D721Med (cell line): Measurements from ENCODE around the gene LCTL.

Experiments
- DNase-seq: peaks from one replicate; pipeline ENCODE4 v3.0.0; 2011; ENCODE audit warnings: low spot score; ENCODE audit not compliant: insufficient read length
- FAIRE-seq: peaks from 2 replicates; lab custom pipeline; 2011; peaks lifted over from hg19 to GRCh38; lab: Jason Lieb, UNC
- TF ChIP-seq, protein P1 (sequence below): IDR thresholded peaks from 2 replicates; pipeline ENCODE4 v1.5.1; 2012; ENCODE audit warnings: mild to moderate bottlenecking, control low read depth; ENCODE audit not compliant: insufficient read depth; ENCODE audit errors: missing control alignments

Gene LCTL

DNA sequence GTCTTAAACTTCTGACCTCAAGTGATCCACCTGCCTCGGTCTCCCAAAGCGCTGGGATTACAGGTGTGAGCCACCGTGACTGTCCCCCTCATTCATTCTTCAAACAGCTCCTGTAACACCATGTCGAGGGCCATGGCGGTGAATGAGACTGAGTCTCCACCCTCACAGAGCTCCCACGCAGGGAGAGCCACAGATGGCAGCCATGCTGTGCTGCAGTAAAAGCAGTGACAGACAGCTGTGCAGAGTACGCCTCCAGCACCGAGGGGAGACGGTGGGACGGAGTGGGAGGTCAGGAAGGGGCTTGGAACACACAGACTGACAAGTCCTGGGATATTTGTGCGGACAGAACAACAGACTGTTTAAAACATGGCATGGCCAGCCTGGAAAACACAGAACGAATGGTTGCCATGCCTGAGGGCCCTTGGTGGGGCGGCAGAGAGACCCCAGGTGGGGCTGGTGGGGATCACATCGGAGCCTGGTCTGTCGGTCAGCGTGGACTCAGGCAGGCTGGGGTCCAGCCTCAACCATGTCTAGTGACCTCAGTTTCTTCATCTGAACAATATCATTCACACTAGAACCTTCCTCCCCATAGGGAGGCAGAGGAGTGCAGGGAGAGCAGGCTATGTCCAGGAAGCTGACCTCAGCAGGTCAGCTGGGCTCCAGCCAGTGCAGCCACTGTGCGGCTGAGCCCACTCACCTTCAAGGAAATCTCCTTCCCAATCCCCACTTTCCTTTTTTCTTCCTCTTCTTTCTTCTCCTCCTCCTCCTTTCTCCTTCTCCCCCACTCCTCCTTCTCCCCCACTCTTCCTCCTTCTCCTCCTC lies 20.6 kb upstream of the LCTL start:
- FAIRE-seq: no peak
- TF ChIP-seq, protein P1, sequence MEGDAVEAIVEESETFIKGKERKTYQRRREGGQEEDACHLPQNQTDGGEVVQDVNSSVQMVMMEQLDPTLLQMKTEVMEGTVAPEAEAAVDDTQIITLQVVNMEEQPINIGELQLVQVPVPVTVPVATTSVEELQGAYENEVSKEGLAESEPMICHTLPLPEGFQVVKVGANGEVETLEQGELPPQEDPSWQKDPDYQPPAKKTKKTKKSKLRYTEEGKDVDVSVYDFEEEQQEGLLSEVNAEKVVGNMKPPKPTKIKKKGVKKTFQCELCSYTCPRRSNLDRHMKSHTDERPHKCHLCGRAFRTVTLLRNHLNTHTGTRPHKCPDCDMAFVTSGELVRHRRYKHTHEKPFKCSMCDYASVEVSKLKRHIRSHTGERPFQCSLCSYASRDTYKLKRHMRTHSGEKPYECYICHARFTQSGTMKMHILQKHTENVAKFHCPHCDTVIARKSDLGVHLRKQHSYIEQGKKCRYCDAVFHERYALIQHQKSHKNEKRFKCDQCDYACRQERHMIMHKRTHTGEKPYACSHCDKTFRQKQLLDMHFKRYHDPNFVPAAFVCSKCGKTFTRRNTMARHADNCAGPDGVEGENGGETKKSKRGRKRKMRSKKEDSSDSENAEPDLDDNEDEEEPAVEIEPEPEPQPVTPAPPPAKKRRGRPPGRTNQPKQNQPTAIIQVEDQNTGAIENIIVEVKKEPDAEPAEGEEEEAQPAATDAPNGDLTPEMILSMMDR: no peak
- DNase-seq: no peak

DNA sequence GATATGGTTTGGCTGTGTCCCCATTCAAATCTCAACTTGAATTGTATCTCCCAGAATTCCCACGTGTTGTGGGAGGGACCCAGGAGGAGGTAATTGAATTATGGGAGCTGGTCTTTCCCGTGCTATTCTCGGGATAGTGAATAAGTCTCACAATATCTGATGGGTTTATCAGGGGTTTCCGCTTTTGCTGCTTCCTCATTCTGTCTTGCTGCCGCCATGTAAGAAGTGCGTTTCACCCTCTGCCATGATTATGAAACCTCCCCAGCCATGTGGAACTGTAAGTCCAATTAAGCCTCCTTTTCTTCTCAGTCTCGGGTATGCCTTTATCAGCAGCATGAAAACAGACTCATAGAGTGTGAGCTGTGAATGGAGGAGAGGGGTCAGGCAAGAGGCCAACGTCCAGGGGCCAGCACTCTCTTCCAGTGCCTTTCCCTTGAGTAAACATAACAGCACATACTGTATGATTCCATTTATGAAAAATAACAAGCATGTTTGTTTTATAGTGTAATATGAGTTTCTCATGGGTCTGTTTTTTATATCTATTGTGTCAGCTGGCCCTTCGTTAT lies 16.3 kb upstream of the LCTL start:
- TF ChIP-seq, protein P1: no peak
- no peak for DNase-seq
- no peak for FAIRE-seq

DNA sequence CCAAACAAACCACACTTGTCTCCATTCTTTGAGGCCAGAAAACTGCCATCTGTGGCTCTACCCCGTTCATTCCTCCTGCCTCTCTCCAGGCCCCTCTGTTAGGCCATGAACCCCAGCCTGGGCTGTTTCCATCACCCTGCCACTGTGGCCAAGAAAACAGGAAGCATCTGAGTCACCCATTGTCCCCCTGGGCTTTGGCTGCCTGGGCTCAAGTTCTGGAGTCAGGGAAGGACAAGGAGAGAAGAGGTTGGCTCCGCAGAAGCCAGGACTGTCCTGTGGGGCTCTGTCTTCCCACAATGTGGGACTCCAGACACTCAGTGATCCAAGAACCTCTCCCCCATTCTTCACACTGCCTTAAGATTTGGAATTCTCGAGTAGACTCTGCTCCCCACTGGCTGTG lies 14.8 kb upstream of the LCTL start:
- DNase-seq (no peak), FAIRE-seq (no peak)
- TF ChIP-seq, protein P1: no peak

DNA sequence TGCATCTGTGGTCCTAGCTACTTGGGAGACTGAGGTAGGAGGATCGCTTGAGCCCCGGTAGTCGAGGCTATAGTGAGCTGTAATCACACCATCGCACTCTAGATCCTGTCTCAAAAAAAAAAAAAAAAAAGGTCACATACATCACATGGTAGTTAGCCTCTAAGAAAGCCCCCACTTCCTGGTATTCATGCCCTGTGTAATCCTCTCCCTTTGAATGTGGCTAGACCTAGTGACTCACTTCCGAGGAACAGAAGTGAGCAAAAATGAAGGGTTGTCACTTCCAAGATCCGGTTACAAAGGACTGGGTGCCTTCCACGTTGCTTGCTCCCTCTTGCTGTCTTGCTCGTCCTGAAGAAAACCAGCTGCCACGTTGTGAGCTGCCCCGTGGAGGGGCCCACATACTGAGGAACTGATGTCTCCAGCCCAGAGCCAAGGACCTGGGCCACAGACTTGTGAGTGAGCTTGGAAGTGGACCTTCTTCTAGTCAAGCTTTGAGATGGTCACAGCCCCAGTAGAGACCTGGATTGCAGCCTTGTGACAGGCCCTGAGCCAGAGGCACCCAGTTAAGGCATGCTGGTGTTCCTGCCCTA lies 12.6 kb upstream of the LCTL start:
- TF ChIP-seq, protein P1: no peak
- FAIRE-seq (no peak), DNase-seq (no peak)

DNA sequence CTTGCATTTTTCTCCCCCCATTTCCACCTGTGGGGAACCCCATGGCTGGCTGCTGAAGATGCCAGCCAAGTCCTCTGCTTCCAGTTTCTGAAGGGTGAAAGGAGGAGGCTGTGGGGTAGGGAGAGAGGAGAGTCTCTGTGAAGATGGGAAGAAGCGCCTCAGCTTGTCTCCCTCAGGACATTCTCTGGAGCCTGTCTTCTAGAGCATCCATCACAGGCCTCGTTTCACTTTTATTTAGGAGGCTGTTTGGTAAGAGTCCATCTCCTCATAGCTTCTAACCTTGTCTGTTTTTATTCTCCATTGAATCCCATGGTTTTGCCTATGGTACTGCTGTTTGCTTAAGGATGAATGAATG lies 8.8 kb upstream of the LCTL start:
- FAIRE-seq: no peak
- DNase-seq: no peak
- TF ChIP-seq, protein P1: no peak

DNA sequence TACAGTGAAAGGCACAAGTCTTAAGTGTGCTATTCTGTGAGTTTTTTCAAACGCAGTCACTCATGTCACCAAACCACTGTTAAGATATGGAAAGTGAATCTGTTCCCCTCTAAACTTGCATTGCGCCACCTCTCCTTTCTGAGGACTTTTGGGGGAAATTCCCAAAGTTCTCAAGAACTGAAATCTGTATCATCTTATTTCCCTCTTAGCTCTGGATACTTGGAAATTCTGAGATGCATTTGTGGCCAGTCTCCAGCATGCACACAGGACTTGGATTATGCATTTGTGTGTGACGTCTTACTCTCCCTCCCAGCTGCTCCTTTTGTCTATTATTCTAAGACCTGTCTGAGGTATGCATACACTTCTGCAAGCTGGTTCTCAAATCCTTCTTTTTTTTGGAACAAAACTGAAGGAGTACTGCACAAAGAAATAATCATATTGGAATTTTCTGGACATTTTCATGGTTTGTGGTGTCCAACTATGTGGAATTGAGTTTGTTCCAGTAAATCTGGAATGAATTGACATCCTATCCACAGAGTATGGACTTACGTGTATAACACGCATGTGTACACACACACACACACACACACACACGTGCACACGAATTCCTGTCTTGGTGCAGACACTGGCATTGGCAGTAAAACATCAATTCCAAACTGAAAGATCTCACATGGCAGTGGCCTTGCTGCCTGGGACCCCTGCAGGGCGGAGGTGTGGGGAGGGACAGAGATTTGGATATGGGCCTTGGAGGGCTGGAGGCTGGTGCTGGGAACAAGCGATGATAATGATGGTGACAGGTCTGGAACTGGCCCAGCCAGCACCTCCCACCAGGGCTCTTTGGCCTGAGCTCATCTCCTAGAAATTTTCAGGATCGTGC lies 8.2 kb upstream of the LCTL start:
- FAIRE-seq: no peak
- TF ChIP-seq, protein P1: no peak
- no peak for DNase-seq
